GM21360 (cell line): Measurements from ENCODE around the gene TMEM40.
"Not testable (repeated sequence)": the region's sequence is repeated elsewhere in the genome, so short reads cannot be mapped to it uniquely, and the experiment has no call there.

Experiments
- ATAC-seq: cut with Tn5 transposase; IDR thresholded peaks from one replicate; pipeline ENCODE4 v1.9.1; 2021; ENCODE audit warnings: mild to moderate bottlenecking, moderate library complexity; ENCODE audit not compliant: unreplicated experiment

The TMEM40 gene

DNA sequence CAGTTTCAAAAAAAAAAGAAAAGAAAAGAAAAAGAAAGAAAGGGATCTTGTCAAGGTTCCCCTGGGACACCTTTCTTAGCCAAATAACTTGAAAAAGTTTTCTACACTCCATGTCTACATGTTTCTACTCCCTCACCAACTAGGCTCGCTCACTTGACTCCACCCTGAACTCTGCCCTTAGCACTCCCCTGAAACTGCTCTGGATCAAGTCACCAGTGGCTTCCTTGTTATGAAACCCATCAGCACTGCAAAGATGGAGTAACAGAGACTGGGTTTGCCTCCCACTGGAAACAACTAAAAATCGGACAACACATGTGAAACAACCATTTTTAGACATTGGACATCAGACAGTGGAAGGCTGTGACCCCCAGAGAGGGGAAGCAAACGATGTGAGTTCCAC is 36.8 kb downstream of the TMEM40 start:
- no peak for ATAC-seq

DNA sequence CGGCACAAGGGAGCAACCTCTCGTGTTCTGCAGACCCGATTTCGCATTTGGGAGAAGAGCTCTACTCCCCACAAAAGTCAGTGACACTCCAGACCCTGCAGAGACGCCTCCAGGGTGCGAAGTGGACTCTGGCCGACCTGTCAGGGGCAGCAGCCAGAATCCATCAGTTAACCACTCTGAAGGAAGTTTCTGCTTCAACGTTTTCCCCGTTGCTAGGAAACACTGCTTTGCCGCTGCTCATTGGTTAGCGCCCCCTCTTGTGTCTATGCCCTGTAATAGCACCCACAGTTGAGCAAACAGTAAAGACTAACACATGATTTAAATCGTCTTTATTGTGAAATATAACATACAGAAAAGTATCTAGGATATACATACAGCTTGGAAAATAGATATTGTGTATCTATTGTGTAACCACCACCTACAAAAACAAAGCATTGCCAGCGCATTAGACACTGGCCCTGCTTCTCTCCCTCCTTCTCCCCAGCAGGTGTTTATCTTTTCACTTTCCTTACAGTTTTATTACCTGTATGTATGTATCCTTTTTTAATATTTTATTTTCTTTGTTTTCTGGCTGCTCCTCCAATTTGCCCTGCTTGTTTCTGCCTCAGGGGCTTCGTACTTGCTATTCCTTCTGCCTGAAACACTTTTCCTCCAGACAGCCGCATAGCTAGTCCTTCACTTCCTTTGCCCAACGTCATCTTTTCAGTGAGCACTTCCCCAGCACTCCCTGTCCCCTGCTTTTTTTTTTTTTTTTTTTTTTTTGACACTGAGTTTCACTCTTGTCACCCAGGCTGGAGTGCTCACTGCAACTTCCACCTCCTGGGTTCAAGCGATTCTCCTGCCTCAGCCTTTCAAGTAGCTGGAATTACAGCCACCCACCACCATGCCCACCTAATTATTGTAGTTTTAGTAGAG is 38.8 kb downstream of the TMEM40 start:
- ATAC-seq, result peak; percentile 75

GRCh38 chr3:12719541-12719940 is 39.5 kb downstream of the TMEM40 start:
- no peak for ATAC-seq

GRCh38 chr3:12716605-12717151 is 42.4 kb downstream of the TMEM40 start:
- no peak for ATAC-seq

- ATAC-seq, result no peak
These were observed 44.8 kb downstream of the TMEM40 start for GRCh38 chr3:12714278-12714677.

DNA sequence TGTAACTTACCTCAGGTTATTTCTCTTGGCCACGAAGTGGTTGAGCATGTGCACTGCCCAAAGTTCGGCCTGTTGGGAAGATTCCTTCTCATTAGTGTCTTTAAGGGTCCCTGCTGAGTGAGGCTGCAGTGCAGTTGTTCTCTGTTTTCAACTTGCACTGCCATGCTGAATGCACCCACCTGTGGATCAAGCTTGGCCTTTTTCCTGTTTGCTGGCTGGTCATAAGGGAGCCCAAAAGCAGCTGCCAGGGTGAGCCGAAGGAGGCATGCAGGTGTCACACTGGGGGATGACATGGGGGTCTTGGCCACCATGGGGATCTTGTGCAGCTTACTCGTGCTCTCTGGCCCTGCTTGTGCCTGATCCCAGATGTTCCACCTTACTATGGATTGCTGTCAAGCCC is 49.0 kb downstream of the TMEM40 start:
- ATAC-seq, result no peak

DNA sequence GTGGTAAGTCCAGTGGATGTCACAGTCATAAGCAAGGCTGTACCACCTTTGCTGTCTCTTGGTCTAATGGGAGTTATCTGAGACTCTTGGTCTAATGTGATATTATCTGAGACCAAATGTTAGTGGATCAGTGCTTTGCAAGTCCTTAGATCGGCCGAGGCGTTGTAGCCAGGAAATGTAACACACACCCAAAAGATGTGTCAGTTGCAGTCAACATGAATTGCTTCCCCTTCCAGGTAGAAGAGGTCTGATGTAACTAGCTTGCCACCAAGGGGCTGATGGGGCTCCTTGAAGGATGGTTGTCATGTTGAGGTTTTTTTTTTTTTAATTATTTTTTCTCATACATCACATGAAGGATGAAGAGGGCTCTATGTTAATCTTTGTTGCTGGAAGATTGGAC is 49.7 kb downstream of the TMEM40 start:
- ATAC-seq, result no peak

DNA sequence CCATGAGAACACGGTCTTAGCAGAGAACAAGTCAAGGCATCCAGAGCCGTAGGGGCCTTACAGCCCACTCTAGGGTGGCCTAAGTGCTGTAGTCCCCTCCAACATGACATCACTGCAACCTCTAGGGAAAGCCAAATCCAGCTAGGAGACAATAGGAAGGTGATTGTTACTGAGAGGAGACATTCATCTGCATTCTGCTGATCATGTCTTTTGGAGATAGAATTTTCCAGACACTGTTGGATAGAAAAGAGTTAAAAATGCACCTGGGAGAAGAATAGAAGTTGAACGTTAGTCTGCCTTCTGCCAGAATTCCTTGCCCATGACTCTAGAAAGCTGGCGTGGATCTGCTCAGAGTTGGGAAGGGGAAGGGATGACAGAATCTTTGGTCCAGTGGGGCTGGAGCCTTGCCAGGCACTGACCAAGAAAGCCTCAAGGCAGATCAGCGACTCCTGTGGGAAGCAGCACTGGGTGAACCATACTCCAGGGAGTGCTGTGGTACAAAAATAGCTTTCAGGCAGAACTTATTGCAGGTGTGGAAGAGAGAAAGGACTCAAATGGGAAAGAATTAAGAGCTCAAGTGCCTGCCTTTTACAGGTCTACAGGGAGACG is 50.4 kb downstream of the TMEM40 start:
- no peak for ATAC-seq

- ATAC-seq, result no peak
These were observed 51.6 kb downstream of the TMEM40 start for GRCh38 chr3:12707449-12707848.

GRCh38 chr3:12706504-12707253 is 52.4 kb downstream of the TMEM40 start:
- peak; percentile 87 for ATAC-seq

- no peak for ATAC-seq
These were observed 53.1 kb downstream of the TMEM40 start for GRCh38 chr3:12705981-12706380.

DNA sequence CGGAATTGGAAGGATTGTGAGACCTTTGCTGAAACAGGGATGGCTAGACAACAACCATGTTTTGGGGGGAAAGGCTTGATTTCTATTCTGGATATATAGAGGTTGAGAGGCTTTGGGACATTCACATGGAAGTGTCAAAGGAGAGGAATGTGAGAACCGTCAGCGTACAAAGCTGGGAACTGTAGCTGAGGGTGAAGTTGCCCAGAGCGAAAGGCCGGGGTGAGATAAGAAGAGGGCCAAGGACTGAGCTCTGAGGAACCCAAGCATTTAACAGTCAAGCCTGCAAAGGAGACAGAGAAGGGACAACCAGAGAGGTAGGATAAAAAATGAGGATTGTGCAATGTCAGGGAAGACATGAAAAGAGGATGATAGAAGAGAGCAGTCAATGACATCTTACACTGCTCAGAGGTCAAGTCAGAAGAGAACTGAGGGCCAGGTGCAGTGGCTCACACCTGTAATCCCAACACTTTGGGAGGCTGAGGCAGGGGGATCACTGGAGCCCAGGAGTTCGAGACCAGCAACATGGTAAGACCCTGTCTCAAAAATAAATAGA is 53.6 kb downstream of the TMEM40 start:
- no peak for ATAC-seq

- ATAC-seq, result no peak
These were observed 56.6 kb downstream of the TMEM40 start for GRCh38 chr3:12702501-12702900.

GRCh38 chr3:12701601-12702000 is 57.5 kb downstream of the TMEM40 start:
- ATAC-seq, result not testable (repeated sequence)

DNA sequence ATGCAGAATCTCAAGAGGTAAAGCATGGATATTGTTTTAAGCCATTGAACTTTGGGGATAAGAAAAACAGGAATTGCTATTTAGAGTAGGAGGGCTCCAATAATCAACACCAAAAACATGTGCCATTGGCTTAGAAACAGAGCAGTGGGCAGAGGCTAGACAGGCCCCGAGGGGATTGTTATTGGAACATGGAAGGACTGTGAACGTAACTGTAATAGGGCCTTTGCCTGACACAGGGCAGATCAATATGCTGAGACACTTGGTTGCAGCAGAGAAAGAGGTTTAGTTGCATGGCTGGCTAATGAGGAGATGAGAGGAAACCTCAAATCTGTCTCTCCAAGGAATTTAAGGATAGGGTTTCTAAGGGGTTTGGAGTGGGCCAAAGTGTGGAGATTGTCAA is 58.3 kb downstream of the TMEM40 start:
- no peak for ATAC-seq

GRCh38 chr3:12695916-12696315 is 63.1 kb downstream of the TMEM40 start:
- no peak for ATAC-seq

GRCh38 chr3:12695112-12695511 is 63.9 kb downstream of the TMEM40 start:
- no peak for ATAC-seq

- ATAC-seq, result no peak
These were observed 66.6 kb downstream of the TMEM40 start for GRCh38 chr3:12692444-12692843.

DNA sequence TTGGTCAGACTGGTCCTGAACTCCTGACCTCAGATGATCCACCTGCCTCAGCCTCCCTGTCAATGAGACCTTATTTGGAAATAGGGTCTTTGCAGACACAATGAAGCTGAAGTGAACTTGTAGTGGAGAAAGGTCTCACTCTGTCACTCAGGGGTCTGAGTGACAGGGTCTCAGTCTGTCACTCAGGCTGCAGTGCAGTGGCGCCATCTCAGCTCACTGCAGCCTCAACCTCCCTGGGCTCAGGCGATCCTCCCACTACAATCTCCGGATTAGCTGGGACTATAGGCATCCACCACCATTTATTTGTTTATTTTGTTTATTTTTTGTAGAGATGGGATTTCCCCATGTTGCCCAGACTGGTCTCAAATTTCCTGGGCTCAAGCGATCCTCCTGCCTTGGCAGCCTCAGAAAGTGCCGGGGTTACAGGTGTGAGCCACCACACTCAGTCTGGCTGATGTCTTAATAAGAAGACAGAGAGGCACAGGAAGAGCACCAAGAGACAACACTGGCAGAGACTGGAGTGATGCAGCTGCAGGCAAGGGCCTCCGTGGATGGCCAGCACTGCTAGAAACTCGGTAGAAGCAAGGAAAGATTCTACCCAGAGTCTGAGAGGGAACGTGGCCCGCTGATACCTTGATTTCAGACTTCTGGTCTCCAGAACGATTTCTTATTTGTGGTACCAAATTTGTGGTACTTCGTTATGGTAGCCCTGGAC is 68.9 kb downstream of the TMEM40 start:
- ATAC-seq, result no peak

- ATAC-seq, result no peak
These were observed 71.1 kb downstream of the TMEM40 start for GRCh38 chr3:12687948-12688347.
